Measurements from ENCODE around the gene CLGN.

The CLGN gene

GRCh38 chr4:140351093-140352075, 76.1 kb downstream of the CLGN start:
- H3K4me3 ChIP-seq (ENCODE audit: low read length), result no peak overlapping the region
- TF ChIP-seq CTCF (conservative IDR thresholded peaks at IDR 0.05; ENCODE audit: low read length), result no peak
- DNase-seq (ENCODE audit: low read depth), result no peak

GRCh38 chr4:140349816-140350215, 77.6 kb downstream of the CLGN start:
- TF ChIP-seq CTCF (conservative IDR thresholded peaks at IDR 0.05; ENCODE audit: low read length), result no peak
- no peak for DNase-seq (ENCODE audit: low read depth)
- H3K4me3 ChIP-seq (ENCODE audit: low read length), result no peak overlapping the region

- no peak for DNase-seq (ENCODE audit: low read depth)
- no peak overlapping the region for H3K4me3 ChIP-seq (ENCODE audit: low read length)
- TF ChIP-seq CTCF (conservative IDR thresholded peaks at IDR 0.05; ENCODE audit: low read length), result no peak
Measured at GRCh38 chr4:140346136-140346535, 81.3 kb downstream of the CLGN start.

GRCh38 chr4:140344621-140345020, 82.8 kb downstream of the CLGN start:
- no peak overlapping the region for H3K4me3 ChIP-seq (ENCODE audit: low read length)
- TF ChIP-seq CTCF (conservative IDR thresholded peaks at IDR 0.05; ENCODE audit: low read length), result no peak
- no peak for DNase-seq (ENCODE audit: low read depth)

- DNase-seq (ENCODE audit: low read depth), result peak; percentile 77
- TF ChIP-seq CTCF (conservative IDR thresholded peaks at IDR 0.05; ENCODE audit: low read length), result no peak
- H3K4me3 ChIP-seq (ENCODE audit: low read length), result no peak overlapping the region
Measured at GRCh38 chr4:140344101-140344500, 83.3 kb downstream of the CLGN start.

GRCh38 chr4:140343303-140343702, 84.1 kb downstream of the CLGN start:
- DNase-seq (ENCODE audit: low read depth), result no peak
- TF ChIP-seq CTCF (conservative IDR thresholded peaks at IDR 0.05; ENCODE audit: low read length), result no peak
- no peak overlapping the region for H3K4me3 ChIP-seq (ENCODE audit: low read length)

GRCh38 chr4:140342620-140343019, 84.8 kb downstream of the CLGN start:
- H3K4me3 ChIP-seq (ENCODE audit: low read length), result no peak overlapping the region
- no peak for DNase-seq (ENCODE audit: low read depth)
- no peak for TF ChIP-seq CTCF (conservative IDR thresholded peaks at IDR 0.05; ENCODE audit: low read length)
